ENCODE measurements around the gene ITIH2. TPM values are rescaled to one million over a fixed set of nuclear protein-coding genes. Genes with fewer than 3 reads are reported as not detected.
"Not testable (repeated sequence)": the region's sequence is repeated elsewhere in the genome, so short reads cannot be mapped to it uniquely, and the experiment has no call there.

The ITIH2 gene
- total RNA-seq, 2 experiments from 2014 or later = not detected

GRCh38 chr10:7670157-7670556 lies 33.0 kb upstream of the ITIH2 start:
- Mint-ChIP-seq H3K4me1 (ENCODE audit: low read depth) (peaks cover 9% of the 10 kb centered on the region), H3K27me3 (peaks cover 54% of the 10 kb centered on the region), H3K4me3 (no peak overlapping the region), H3K9me3 (no peaks in the 10 kb centered on the region), H3K27ac (no peak overlapping the region), H3K36me3 (ENCODE audit: low read depth) (no peaks in the 10 kb centered on the region)
- CTCF ChIA-PET = interaction anchor here (1.1 to 1.5 kb wide), 2 partner anchors 17 to 145 kb away, joined by 6 to 7 read pairs; no protein-coding TSS in a partner anchor
- DNase-seq (no peak), ATAC-seq (no peak)
- POLR2A ChIA-PET = no interaction called here
- intact Hi-C loops (cut with micrococcal nuclease) = no loop called here
- no peak for TF ChIP-seq CTCF (IDR thresholded peaks at IDR 0.05)

- no peaks in the 10 kb centered on the region for H3K36me3 Mint-ChIP-seq (ENCODE audit: low read depth)
- ATAC-seq (no peak), DNase-seq (no peak)
- H3K27me3 Mint-ChIP-seq = peaks cover 44% of the 10 kb centered on the region
- no peaks in the 10 kb centered on the region for H3K9me3 Mint-ChIP-seq
- peaks cover 2% of the 10 kb centered on the region for H3K4me1 Mint-ChIP-seq (ENCODE audit: low read depth)
- H3K27ac Mint-ChIP-seq = no peak overlapping the region
- intact Hi-C loops (cut with micrococcal nuclease) = no loop called here
- no peak for TF ChIP-seq CTCF (IDR thresholded peaks at IDR 0.05)
- ChIA-PET CTCF (no interaction called here), POLR2A (no interaction called here)
- no peak overlapping the region for H3K4me3 Mint-ChIP-seq
Observed at GRCh38 chr10:7672341-7673134, 30.6 kb upstream of the ITIH2 start.

- H3K27ac Mint-ChIP-seq = no peak overlapping the region
- peaks cover 11% of the 10 kb centered on the region for H3K27me3 Mint-ChIP-seq
- no peaks in the 10 kb centered on the region for H3K4me1 Mint-ChIP-seq (ENCODE audit: low read depth)
- intact Hi-C loops (cut with micrococcal nuclease) = no loop called here
- no peaks in the 10 kb centered on the region for H3K36me3 Mint-ChIP-seq (ENCODE audit: low read depth)
- ChIA-PET POLR2A (no interaction called here), CTCF (no interaction called here)
- no peak for TF ChIP-seq CTCF (IDR thresholded peaks at IDR 0.05)
- H3K4me3 Mint-ChIP-seq = no peak overlapping the region
- no peaks in the 10 kb centered on the region for H3K9me3 Mint-ChIP-seq
- no peak for ATAC-seq
- no peak for DNase-seq
Observed at GRCh38 chr10:7679256-7679655, 23.9 kb upstream of the ITIH2 start.

GRCh38 chr10:7680078-7680477 lies 23.0 kb upstream of the ITIH2 start:
- H3K36me3 Mint-ChIP-seq (ENCODE audit: low read depth); CTCF ChIA-PET; POLR2A ChIA-PET; H3K27me3 Mint-ChIP-seq; H3K4me1 Mint-ChIP-seq (ENCODE audit: low read depth); intact Hi-C loops (cut with micrococcal nuclease); H3K27ac Mint-ChIP-seq; ATAC-seq; H3K4me3 Mint-ChIP-seq; H3K9me3 Mint-ChIP-seq: not testable (repeated sequence)
- DNase-seq = peak; percentile 16

GRCh38 chr10:7686351-7687171 lies 16.6 kb upstream of the ITIH2 start:
- peaks cover 10% of the 10 kb centered on the region for H3K4me1 Mint-ChIP-seq (ENCODE audit: low read depth)
- H3K27ac Mint-ChIP-seq = no peak overlapping the region
- H3K27me3 Mint-ChIP-seq = no peaks in the 10 kb centered on the region
- ATAC-seq = no peak
- H3K9me3 Mint-ChIP-seq = peaks cover 10% of the 10 kb centered on the region
- no peak for TF ChIP-seq CTCF (IDR thresholded peaks at IDR 0.05)
- ChIA-PET CTCF (interaction anchor here (0.6 to 6.4 kb wide), 41 partner anchors 9 to 844 kb away, joined by 3 to 124 read pairs (median 4); partner anchors contain the start of genes ATP5F1C, KIN and TAF3), POLR2A (interaction anchor here (1.1 kb wide), 1 partner anchor 139 kb away, joined by 3 read pairs; no protein-coding TSS in a partner anchor)
- H3K36me3 Mint-ChIP-seq (ENCODE audit: low read depth) = peaks cover 3% of the 10 kb centered on the region
- intact Hi-C loops (cut with micrococcal nuclease) = loop anchor here (1.0 kb wide), 1 partner anchor 161 kb away; no protein-coding TSS in a partner anchor
- no peak for DNase-seq
- no peak overlapping the region for H3K4me3 Mint-ChIP-seq

Data from activated CD8-positive, alpha-beta T cell treated with anti-CD3 and anti-CD28 coated beads for 36 hours (primary cell).